ENCODE measurements around the gene ABHD2. TPM values are rescaled to one million over a fixed set of nuclear protein-coding genes. Genes with fewer than 3 reads are reported as not detected.
A peak's percentile ranks its signal among the peaks of the same experiment; 100 is the strongest.

The ABHD2 gene
- total RNA-seq, 1 donor: 43.6 TPM

DNA sequence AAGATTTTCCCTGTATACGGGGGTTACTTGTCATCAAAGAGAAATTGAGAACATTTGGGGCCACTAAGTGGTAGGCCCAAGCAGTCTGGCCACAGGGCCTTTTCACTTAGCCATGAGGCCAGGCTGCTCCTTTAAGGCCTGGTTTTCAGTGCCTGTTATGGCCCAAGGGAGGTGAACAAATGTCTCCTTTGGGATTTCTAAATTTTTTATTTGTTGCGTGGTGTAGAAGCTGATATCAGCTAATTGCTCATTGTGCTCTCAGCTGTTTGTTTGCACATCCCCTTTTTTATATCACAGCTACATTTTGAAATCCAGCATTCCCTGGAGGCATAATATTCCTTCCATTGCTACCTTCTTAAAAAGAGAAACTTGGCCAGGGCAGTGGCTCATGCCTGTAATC is 84.7 kb downstream of the ABHD2 start:
- no peak for TF ChIP-seq CTCF (IDR thresholded peaks at IDR 0.05; ENCODE audit: insufficient read depth, low read depth, low read length)
- H3K4me3 ChIP-seq (ENCODE audit: low read depth, low read length): no peak overlapping the region
- DNase-seq (ENCODE audit: low read depth): no peak

DNA sequence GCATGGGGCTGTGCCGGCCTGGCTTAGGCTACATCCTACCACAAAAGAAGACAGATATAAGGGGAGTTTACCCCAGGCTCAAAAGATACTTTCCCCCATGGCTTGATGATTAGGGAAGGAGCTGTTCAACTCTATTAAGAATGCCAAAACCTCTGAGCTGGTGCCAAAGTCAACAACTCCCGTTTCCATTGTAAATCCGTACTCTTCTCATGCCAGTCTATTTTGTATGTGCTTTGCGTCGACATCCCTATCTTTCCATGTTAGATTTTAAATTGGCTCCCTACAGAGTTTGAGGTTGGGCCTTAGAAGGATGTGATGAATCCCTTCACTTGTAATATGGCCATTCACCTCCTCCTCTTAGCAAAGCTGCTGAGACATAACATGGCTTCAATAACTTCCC is 86.2 kb downstream of the ABHD2 start:
- no peak for DNase-seq (ENCODE audit: low read depth)
- no peak for TF ChIP-seq CTCF (IDR thresholded peaks at IDR 0.05; ENCODE audit: insufficient read depth, low read depth, low read length)

DNA sequence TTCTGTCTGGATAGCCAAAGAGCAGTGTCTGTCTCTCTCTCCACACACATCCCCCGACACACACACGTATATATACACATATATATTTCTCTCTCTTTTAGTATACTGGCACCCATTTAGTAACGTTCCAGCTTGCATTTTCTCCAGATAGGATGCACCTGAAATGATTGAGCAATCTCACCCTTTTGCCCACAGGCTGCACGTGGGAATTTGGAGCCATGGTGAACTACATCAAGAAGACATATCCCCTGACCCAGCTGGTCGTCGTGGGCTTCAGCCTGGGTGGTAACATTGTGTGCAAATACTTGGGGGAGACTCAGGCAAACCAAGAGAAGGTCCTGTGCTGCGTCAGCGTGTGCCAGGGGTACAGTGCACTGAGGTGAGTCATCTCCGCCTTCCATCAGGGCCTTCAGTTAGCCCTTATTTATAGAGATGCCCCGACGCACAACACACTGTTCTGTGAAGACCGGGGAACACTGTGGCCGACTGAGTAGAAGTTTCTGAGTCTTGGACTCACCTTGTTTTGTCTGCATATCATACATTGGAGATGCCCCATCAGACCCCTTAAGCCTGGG is 87.4 kb downstream of the ABHD2 start:
- DNase-seq (ENCODE audit: low read depth): no peak
- no peak overlapping the region for H3K4me3 ChIP-seq (ENCODE audit: low read depth, low read length)
- no peak for TF ChIP-seq CTCF (IDR thresholded peaks at IDR 0.05; ENCODE audit: insufficient read depth, low read depth, low read length)

More for the DNA sequence above, 86.2 kb downstream of the ABHD2 start:
- no peak overlapping the region for H3K4me3 ChIP-seq (ENCODE audit: low read depth, low read length)

GRCh38 chr15:89177116-89177515 is 88.9 kb downstream of the ABHD2 start:
- no peak for DNase-seq (ENCODE audit: low read depth)
- no peak overlapping the region for H3K4me3 ChIP-seq (ENCODE audit: low read depth, low read length)
- no peak for TF ChIP-seq CTCF (IDR thresholded peaks at IDR 0.05; ENCODE audit: insufficient read depth, low read depth, low read length)

DNA sequence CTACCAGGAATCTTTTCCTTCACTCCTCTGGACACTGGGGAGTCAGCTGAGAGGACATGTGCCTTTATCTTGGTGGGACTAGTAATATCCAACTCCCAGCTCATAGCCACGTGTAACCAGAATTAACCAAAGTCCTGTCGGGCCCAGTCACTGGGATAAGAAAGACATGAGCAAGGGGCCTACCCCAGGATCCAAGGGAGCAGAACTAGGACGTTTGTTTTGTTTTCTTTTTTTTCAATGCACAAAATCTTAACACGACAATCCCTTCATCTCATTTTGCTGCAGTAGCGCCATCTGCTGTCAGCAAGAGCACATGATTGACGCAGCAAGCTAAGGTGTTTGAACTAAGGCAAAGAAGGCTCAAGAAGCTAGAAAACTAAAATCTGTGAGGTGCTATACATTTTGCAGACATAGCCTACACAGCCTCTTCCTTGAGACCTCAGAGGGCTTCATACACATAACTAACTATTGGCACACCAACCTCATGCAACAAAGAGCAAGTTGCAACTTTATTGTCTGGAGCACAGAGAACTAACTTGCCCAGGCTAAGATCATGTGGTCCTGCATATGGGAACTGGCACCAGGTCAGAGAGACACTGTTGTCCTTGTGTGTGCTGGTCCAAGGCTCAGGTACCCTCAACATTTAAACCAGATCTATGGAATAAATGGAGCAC is 89.5 kb downstream of the ABHD2 start:
- H3K4me3 ChIP-seq (ENCODE audit: low read depth, low read length): no peak overlapping the region
- peak; percentile 87 for TF ChIP-seq CTCF (IDR thresholded peaks at IDR 0.05; ENCODE audit: insufficient read depth, low read depth, low read length)
- peak; percentile 79 for DNase-seq (ENCODE audit: low read depth)

DNA sequence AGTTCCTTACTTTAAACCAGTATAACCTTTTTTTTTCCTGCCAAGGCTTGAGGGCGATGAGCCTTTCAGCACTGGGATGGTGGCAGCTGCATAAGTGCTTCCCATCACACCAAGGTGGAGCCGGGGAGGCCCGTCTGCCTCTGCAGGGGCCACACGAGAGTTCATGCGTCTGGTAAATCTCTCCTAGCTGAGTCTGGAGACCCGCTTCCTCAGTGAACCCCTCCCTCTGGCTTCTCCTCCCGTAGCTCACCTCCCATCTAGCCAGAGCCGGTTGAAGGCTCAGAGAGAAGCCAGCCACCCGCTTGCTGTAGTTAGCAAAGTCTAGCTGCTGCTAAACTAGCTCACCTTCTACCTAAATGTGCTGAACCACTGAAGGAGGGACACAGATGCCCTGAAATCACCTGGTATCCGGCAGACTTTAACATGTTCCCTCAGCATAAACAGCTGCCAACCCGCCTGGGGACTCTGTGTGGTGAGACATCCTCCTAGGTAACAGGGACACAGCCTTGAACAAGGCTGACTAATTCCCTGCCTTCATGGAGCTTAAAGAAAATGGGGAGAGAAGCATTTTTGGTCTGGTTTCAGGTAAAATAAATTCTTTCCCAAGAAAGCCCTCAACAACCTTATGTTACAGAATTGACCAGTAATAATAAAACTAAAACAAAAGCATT is 90.2 kb downstream of the ABHD2 start:
- no peak overlapping the region for H3K4me3 ChIP-seq (ENCODE audit: low read depth, low read length)
- no peak for TF ChIP-seq CTCF (IDR thresholded peaks at IDR 0.05; ENCODE audit: insufficient read depth, low read depth, low read length)
- no peak for DNase-seq (ENCODE audit: low read depth)
